OCI-LY1 (cell line): Measurements from ENCODE around the gene HNRNPA0.
"Not testable (repeated sequence)": the region's sequence is repeated elsewhere in the genome, so short reads cannot be mapped to it uniquely, and the experiment has no call there.

Experiments used
- H2AFZ ChIP-seq: fragments of 200-600 bp; sonication (generic), shearing (Covaris generic); 2 replicates; pipeline ENCODE4 v1.6.0; 2014; ENCODE audit warnings: antibody characterized with exemption, mild to moderate bottlenecking, low read length
- H3F3A ChIP-seq: fragments of 200-600 bp; sonication (generic), shearing (Covaris generic); 2 replicates; pipeline ENCODE4 v1.6.0; 2014; ENCODE audit warnings: mild to moderate bottlenecking, antibody characterized with exemption, low read length, moderate library complexity; ENCODE audit not compliant: insufficient read depth
- H3K27ac ChIP-seq: fragments of 200-600 bp; sonication (generic); 2 replicates; pipeline ENCODE4 v1.5.1; 2014; ENCODE audit warnings: low read length, mixed run types, mild to moderate bottlenecking, low read depth; ENCODE audit not compliant: poor library complexity, severe bottlenecking
- H3K27me3 ChIP-seq: fragments of 200-600 bp; sonication (generic); 2 replicates; pipeline ENCODE4 v1.6.0; 2014; ENCODE audit warnings: antibody characterized with exemption, mild to moderate bottlenecking, low read length, moderate library complexity; ENCODE audit not compliant: insufficient read depth
- H3K36me3 ChIP-seq: fragments of 200-600 bp; sonication (generic); 2 replicates; pipeline ENCODE4 v1.6.1; 2014; ENCODE audit warnings: mild to moderate bottlenecking, antibody characterized with exemption, low read length, moderate library complexity, mixed read lengths; ENCODE audit not compliant: insufficient read depth
- H3K4me1 ChIP-seq: fragments of 200-600 bp; sonication (generic); 2 replicates; pipeline ENCODE4 v1.5.1; 2014; ENCODE audit warnings: mild to moderate bottlenecking, low read length, moderate library complexity; ENCODE audit not compliant: insufficient read depth, severe bottlenecking
- H3K4me2 ChIP-seq: fragments of 200-600 bp; sonication (generic), shearing (Covaris generic); 2 replicates; pipeline ENCODE4 v1.6.1; 2014; ENCODE audit warnings: low read length
- H3K4me3 ChIP-seq: fragments of 200-600 bp; sonication (generic); 2 replicates; pipeline ENCODE4 v1.5.1; 2014; ENCODE audit warnings: low read length, low read depth, mild to moderate bottlenecking, mixed read lengths; ENCODE audit not compliant: poor library complexity, severe bottlenecking
- H3K79me2 ChIP-seq: fragments of 200-600 bp; shearing (Covaris generic); 2 replicates; pipeline ENCODE4 v1.6.1; 2016; ENCODE audit warnings: mixed run types, low read length, mixed read lengths; ENCODE audit not compliant: insufficient read depth
- H3K9ac ChIP-seq: fragments of 200-600 bp; sonication (generic), shearing (Covaris generic); 2 replicates; pipeline ENCODE4 v1.6.1; 2014; ENCODE audit warnings: mild to moderate bottlenecking, low read length, mixed read lengths
- H3K9me2 ChIP-seq: fragments of 200-600 bp; sonication (generic), shearing (Covaris generic); 2 replicates; pipeline ENCODE4 v1.6.1; 2014; ENCODE audit warnings: low read depth, mild to moderate bottlenecking, low read length, mixed read lengths
- H3K9me3 ChIP-seq: fragments of 200-600 bp; shearing (Covaris generic); 2 replicates; pipeline ENCODE4 v1.6.1; 2014; ENCODE audit warnings: low read length, mixed read lengths
- H4K20me1 ChIP-seq: fragments of 200-600 bp; sonication (generic), shearing (Covaris generic); 2 replicates; pipeline ENCODE4 v1.6.0; 2016; ENCODE audit warnings: mild to moderate bottlenecking, low read length; ENCODE audit not compliant: insufficient read depth
- CTCF ChIP-seq: fragments of 200-600 bp; sonication (generic), shearing (Covaris generic); IDR thresholded peaks from 2 replicates; pipeline ENCODE4 v1.5.1; 2017; ENCODE audit warnings: mild to moderate bottlenecking, antibody characterized with exemption, low read length, moderate library complexity, mixed read lengths
- EZH2 ChIP-seq: fragments of 200-600 bp; sonication (generic), shearing (Covaris generic); IDR thresholded peaks from 2 replicates; pipeline ENCODE4 v1.8.0; 2017; ENCODE audit warnings: borderline replicate concordance, mixed run types, mild to moderate bottlenecking, antibody characterized with exemption, low read length, moderate library complexity, mixed read lengths

HNRNPA0 gene

GRCh38 chr5:137791799-137792198, 37.6 kb upstream of the HNRNPA0 start:
- H3K4me3 ChIP-seq, result no peak overlapping the region
- H4K20me1 ChIP-seq, result no peaks in the 10 kb centered on the region

GRCh38 chr5:137791387-137791786, 37.2 kb upstream of the HNRNPA0 start:
- TF ChIP-seq EZH2 (no peak), CTCF (no peak)
- H3K9ac ChIP-seq, result no peak overlapping the region
- H3K9me2 ChIP-seq, result no peaks in the 10 kb centered on the region
- no peaks in the 10 kb centered on the region for H3K9me3 ChIP-seq
- no peaks in the 10 kb centered on the region for H3K79me2 ChIP-seq
- no peak overlapping the region for H3K27ac ChIP-seq
- no peaks in the 10 kb centered on the region for H3K4me1 ChIP-seq
- no peak overlapping the region for H3K4me3 ChIP-seq
- H2AFZ ChIP-seq, result no peak overlapping the region
- H3K27me3 ChIP-seq, result no peaks in the 10 kb centered on the region
- no peaks in the 10 kb centered on the region for H3F3A ChIP-seq
- H4K20me1 ChIP-seq, result no peaks in the 10 kb centered on the region
- H3K4me2 ChIP-seq, result no peak overlapping the region
- no peaks in the 10 kb centered on the region for H3K36me3 ChIP-seq

More at GRCh38 chr5:137791799-137792198, 37.6 kb upstream of the HNRNPA0 start:
- Histone ChIP-seq H3K27ac (no peak overlapping the region), H3K36me3 (no peaks in the 10 kb centered on the region), H3K79me2 (no peaks in the 10 kb centered on the region), H3K27me3 (no peaks in the 10 kb centered on the region), H3K9me2 (no peaks in the 10 kb centered on the region), H3F3A (no peaks in the 10 kb centered on the region), H3K9me3 (no peaks in the 10 kb centered on the region), H3K9ac (no peak overlapping the region), H2AFZ (no peak overlapping the region), H3K4me2 (no peak overlapping the region), H3K4me1 (no peaks in the 10 kb centered on the region)
- TF ChIP-seq EZH2 (no peak), CTCF (no peak)

- not testable (repeated sequence) for H3K4me2 ChIP-seq, H4K20me1 ChIP-seq, H3K9ac ChIP-seq, H3K79me2 ChIP-seq, H3K27me3 ChIP-seq, H3K9me3 ChIP-seq, H2AFZ ChIP-seq, H3K4me3 ChIP-seq, H3K27ac ChIP-seq, H3K36me3 ChIP-seq, H3K4me1 ChIP-seq, H3K9me2 ChIP-seq, H3F3A ChIP-seq
Measured at GRCh38 chr5:137788560-137788959, 34.4 kb upstream of the HNRNPA0 start.

GRCh38 chr5:137782984-137783536, 28.9 kb upstream of the HNRNPA0 start:
- Histone ChIP-seq H3K79me2 (no peaks in the 10 kb centered on the region), H3K4me3 (no peak overlapping the region), H3K9me3 (no peaks in the 10 kb centered on the region), H3F3A (no peaks in the 10 kb centered on the region), H3K27me3 (no peaks in the 10 kb centered on the region), H2AFZ (no peak overlapping the region), H3K4me1 (no peaks in the 10 kb centered on the region), H3K36me3 (no peaks in the 10 kb centered on the region), H4K20me1 (no peaks in the 10 kb centered on the region), H3K4me2 (no peak overlapping the region), H3K9ac (no peak overlapping the region), H3K27ac (no peak overlapping the region), H3K9me2 (no peaks in the 10 kb centered on the region)
- no peak for TF ChIP-seq CTCF
- no peak for TF ChIP-seq EZH2
